HepG2 (cell line): ENCODE results near the gene C1orf159. TPM values are rescaled to one million over a fixed set of nuclear protein-coding genes. Genes with fewer than 3 reads are reported as not detected.

Source experiments
- FOXA3 ChIP-seq: IDR thresholded peaks from 2 replicates; pipeline ENCODE4 v1.6.1; 2016; ENCODE audit warnings: missing genetic modification reagents, missing compliant biosample characterization
- FOXM1 ChIP-seq: sonication (generic); formaldehyde crosslinking; IDR thresholded peaks from 2 replicates; pipeline ENCODE4 v1.5.0; 2020; ENCODE audit warnings: missing genetic modification reagents
- JUND ChIP-seq: sonication (generic); formaldehyde crosslinking; IDR thresholded peaks from 2 replicates; pipeline ENCODE4 v1.8.0; 2022; ENCODE audit warnings: mild to moderate bottlenecking, missing genetic modification reagents
- KDM5B ChIP-seq: sonication (generic); formaldehyde crosslinking; IDR thresholded peaks from 2 replicates; pipeline ENCODE4 v1.4.0; 2020; ENCODE audit warnings: missing genetic modification reagents, mild to moderate bottlenecking, borderline replicate concordance
- MEIS2 ChIP-seq: sonication (generic); formaldehyde crosslinking; IDR thresholded peaks from 2 replicates; pipeline ENCODE4 v1.9.0; 2021; ENCODE audit warnings: mild to moderate bottlenecking, missing genetic modification reagents
- NFIB ChIP-seq: sonication (generic); formaldehyde crosslinking; IDR thresholded peaks from 2 replicates; pipeline ENCODE4 v1.9.0; 2021; ENCODE audit warnings: missing genetic modification reagents, mild to moderate bottlenecking, borderline replicate concordance
- RARA ChIP-seq: IDR thresholded peaks from 2 replicates; pipeline ENCODE4 v1.6.1; 2016; ENCODE audit warnings: missing genetic modification reagents, missing compliant biosample characterization
- SALL1 ChIP-seq: sonication (generic); formaldehyde crosslinking; IDR thresholded peaks from 2 replicates; pipeline ENCODE4 v1.8.0; 2022; ENCODE audit warnings: mild to moderate bottlenecking, missing genetic modification reagents
- ZBTB38 ChIP-seq: sonication (generic); formaldehyde crosslinking; IDR thresholded peaks from 2 replicates; pipeline ENCODE4 v1.5.1; 2020; ENCODE audit warnings: mild to moderate bottlenecking, missing genetic modification reagents
- ZFP36L1 ChIP-seq: sonication (generic); formaldehyde crosslinking; IDR thresholded peaks from 2 replicates; pipeline ENCODE4 v1.8.0; 2022; ENCODE audit warnings: mild to moderate bottlenecking, missing genetic modification reagents, moderate library complexity
- ZNF562 ChIP-seq: sonication (generic); formaldehyde crosslinking; IDR thresholded peaks from 2 replicates; pipeline ENCODE4 v1.8.0; 2022; ENCODE audit warnings: missing genetic modification reagents, borderline replicate concordance
- ZNF7 ChIP-seq: IDR thresholded peaks from 2 replicates; pipeline ENCODE4 v1.6.1; 2016; ENCODE audit warnings: missing biosample characterization, missing genetic modification reagents
- ZNF792 ChIP-seq: IDR thresholded peaks from 2 replicates; pipeline ENCODE4 v1.6.1; 2016
- polyA plus RNA-seq, 8 experiments: library from polyadenylated mRNA; depleted of rRNA in 3 of 8; stranded (reverse) in 7 of 8; unstranded in 1 of 8; fragments of >200 nt; fragmentation: Illumina TruSeq in 4 of 8; extraction: Trizol in 4 of 8; gene quantifications; 2 replicates each; pipeline versions ENCODE4 v1.2.1 to v1.2.3, GENCODE V29; 2011 to 2016; ENCODE audit warnings: low read depth in 4 of 8, missing spikeins in 1 of 8, mixed read lengths in 1 of 8; ENCODE audit not compliant: insufficient read depth in 1 of 8
- total RNA-seq, 5 experiments: library from RNA; depleted of rRNA; stranded (reverse); fragments of >200 nt; fragmentation: Illumina TruSeq; extraction: Trizol; gene quantifications; 2 replicates each; pipeline ENCODE4 v1.2.3, GENCODE V29; 2016; ENCODE audit warnings: low read depth in 1 of 5
- TF ChIP-seq, protein P1 (sequence below): sonication (generic); formaldehyde crosslinking; IDR thresholded peaks from 2 replicates; pipeline ENCODE4 v1.8.0; 2022; ENCODE audit warnings: mild to moderate bottlenecking, missing genetic modification reagents
- TF ChIP-seq, protein P2 (sequence below), 2 experiments: sonication (generic) in 1 of 2; formaldehyde crosslinking in 1 of 2; IDR thresholded peaks; 2 replicates each; pipeline versions ENCODE4 v1.5.1 to v1.6.1; 2011 to 2020; ENCODE audit warnings: borderline replicate concordance in 1 of 2, low read depth in 1 of 2, low read length in 1 of 2, mild to moderate bottlenecking in 1 of 2, missing genetic modification reagents in 1 of 2, moderate library complexity in 1 of 2
- TF ChIP-seq, protein P3 (sequence below): conservative IDR thresholded peaks from 2 replicates; pipeline ENCODE4 v1.6.1; 2018; ENCODE audit warnings: missing genetic modification reagents
- TF ChIP-seq, protein P4 (sequence below), 2 experiments: sonication (generic) in 1 of 2; formaldehyde crosslinking in 1 of 2; IDR thresholded peaks; 2 replicates each; pipeline versions ENCODE4 v1.4.0 to v1.6.1; 2016 to 2020; ENCODE audit warnings: borderline replicate concordance in 1 of 2, low read depth in 1 of 2, mild to moderate bottlenecking in 1 of 2, missing genetic modification reagents in 1 of 2
- TF ChIP-seq, protein P5 (sequence below): sonication (generic); formaldehyde crosslinking; IDR thresholded peaks from 2 replicates; pipeline ENCODE4 v1.5.0; 2020; ENCODE audit warnings: missing genetic modification reagents

The C1orf159 gene
- total and polyA plus RNA-seq, 2 of the 13 experiments (the other 11 are each of a cell fraction or from before 2014, with no cell fraction given) = 3.8 to 6.7 TPM

DNA sequence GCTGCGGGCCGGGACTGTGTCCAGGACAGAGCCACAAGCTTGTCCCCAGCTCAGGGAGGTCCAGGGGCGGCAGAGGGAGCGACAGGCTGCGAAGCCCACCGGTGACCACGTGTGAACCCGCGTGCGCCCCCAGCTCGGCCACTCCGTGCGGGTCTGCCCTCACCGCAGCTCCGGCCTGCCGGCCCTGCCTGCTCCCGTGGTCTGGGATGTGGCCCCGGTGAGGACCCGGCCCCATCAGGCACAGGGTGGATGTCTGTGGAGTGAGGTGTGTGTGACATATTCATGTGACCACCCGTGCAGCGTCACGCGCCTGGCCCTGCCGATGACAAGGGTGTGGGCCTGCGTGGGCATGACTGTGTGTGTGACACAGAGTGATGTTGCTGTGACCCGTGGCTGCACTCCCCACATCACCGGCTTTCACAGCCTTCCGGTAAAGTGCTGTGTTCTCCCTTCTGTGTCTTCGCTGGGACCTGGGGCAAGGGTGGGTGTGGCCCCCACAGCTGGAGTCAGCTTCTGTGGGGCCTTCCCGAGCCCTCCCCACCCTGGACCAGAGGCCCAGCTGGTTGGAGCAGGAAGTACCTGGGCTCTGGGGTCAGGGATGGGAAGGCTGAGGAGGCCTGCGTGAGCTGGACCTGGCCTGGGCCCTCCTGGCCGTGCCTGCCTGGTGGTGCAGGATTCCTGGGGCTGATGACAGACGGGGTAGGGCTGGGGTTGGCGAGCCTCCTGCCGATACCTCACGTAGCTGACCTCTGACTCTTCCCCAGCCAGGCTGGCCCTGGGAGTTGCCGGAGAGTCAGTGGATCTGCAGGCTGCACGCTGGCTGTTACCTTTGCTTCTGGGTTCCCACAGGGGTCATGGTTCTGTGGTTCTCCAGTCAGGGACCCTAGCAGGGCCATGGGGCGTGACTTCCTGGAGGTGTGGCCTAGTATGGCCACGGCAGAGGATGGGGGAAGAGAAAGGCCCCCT, 45.9 kb downstream of the C1orf159 start (continued):
- TF ChIP-seq, protein P1, sequence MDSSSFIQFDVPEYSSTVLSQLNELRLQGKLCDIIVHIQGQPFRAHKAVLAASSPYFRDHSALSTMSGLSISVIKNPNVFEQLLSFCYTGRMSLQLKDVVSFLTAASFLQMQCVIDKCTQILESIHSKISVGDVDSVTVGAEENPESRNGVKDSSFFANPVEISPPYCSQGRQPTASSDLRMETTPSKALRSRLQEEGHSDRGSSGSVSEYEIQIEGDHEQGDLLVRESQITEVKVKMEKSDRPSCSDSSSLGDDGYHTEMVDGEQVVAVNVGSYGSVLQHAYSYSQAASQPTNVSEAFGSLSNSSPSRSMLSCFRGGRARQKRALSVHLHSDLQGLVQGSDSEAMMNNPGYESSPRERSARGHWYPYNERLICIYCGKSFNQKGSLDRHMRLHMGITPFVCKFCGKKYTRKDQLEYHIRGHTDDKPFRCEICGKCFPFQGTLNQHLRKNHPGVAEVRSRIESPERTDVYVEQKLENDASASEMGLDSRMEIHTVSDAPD (CRISPR knock-in tag) = no peak
- TF ChIP-seq NFIB = 0 out of 2 replicates have a peak, but pooled peaks have one; percentile 29
- TF ChIP-seq, protein P2, sequence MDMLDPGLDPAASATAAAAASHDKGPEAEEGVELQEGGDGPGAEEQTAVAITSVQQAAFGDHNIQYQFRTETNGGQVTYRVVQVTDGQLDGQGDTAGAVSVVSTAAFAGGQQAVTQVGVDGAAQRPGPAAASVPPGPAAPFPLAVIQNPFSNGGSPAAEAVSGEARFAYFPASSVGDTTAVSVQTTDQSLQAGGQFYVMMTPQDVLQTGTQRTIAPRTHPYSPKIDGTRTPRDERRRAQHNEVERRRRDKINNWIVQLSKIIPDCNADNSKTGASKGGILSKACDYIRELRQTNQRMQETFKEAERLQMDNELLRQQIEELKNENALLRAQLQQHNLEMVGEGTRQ (IDR thresholded peaks at IDR 0.05; ENCODE audit: low read depth, low read length) = no peak
- TF ChIP-seq, protein P2 (CRISPR knock-in tag; IDR thresholded peaks at IDR 0.05; ENCODE audit: borderline replicate concordance) = no peak
- TF ChIP-seq, protein P3, sequence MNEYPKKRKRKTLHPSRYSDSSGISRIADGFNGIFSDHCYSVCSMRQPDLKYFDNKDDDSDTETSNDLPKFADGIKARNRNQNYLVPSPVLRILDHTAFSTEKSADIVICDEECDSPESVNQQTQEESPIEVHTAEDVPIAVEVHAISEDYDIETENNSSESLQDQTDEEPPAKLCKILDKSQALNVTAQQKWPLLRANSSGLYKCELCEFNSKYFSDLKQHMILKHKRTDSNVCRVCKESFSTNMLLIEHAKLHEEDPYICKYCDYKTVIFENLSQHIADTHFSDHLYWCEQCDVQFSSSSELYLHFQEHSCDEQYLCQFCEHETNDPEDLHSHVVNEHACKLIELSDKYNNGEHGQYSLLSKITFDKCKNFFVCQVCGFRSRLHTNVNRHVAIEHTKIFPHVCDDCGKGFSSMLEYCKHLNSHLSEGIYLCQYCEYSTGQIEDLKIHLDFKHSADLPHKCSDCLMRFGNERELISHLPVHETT = no peak
- TF ChIP-seq FOXM1 = 0 out of 2 replicates have a peak, but pooled peaks have one; percentile 33
- no peak for TF ChIP-seq FOXA3 (CRISPR knock-in tag)
- 0 out of 2 replicates have a peak, but pooled peaks have one; percentile 7 for TF ChIP-seq MEIS2
- no peak for TF ChIP-seq ZNF562
- TF ChIP-seq ZNF7 (CRISPR knock-in tag) = no peak
- TF ChIP-seq, protein P4, sequence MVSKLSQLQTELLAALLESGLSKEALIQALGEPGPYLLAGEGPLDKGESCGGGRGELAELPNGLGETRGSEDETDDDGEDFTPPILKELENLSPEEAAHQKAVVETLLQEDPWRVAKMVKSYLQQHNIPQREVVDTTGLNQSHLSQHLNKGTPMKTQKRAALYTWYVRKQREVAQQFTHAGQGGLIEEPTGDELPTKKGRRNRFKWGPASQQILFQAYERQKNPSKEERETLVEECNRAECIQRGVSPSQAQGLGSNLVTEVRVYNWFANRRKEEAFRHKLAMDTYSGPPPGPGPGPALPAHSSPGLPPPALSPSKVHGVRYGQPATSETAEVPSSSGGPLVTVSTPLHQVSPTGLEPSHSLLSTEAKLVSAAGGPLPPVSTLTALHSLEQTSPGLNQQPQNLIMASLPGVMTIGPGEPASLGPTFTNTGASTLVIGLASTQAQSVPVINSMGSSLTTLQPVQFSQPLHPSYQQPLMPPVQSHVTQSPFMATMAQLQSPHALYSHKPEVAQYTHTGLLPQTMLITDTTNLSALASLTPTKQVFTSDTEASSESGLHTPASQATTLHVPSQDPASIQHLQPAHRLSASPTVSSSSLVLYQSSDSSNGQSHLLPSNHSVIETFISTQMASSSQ (IDR thresholded peaks at IDR 0.05; ENCODE audit: low read depth) = no peak
- TF ChIP-seq, protein P4 (CRISPR knock-in tag; IDR thresholded peaks at IDR 0.05; ENCODE audit: borderline replicate concordance) = no peak
- no peak for TF ChIP-seq ZFP36L1 (CRISPR knock-in tag)
- no peak for TF ChIP-seq ZNF792 (CRISPR knock-in tag)
- TF ChIP-seq ZBTB38 (CRISPR knock-in tag) = no peak
- TF ChIP-seq RARA (CRISPR knock-in tag) = peak; percentile 45
- TF ChIP-seq SALL1 (CRISPR knock-in tag) = no peak
- TF ChIP-seq, protein P5, sequence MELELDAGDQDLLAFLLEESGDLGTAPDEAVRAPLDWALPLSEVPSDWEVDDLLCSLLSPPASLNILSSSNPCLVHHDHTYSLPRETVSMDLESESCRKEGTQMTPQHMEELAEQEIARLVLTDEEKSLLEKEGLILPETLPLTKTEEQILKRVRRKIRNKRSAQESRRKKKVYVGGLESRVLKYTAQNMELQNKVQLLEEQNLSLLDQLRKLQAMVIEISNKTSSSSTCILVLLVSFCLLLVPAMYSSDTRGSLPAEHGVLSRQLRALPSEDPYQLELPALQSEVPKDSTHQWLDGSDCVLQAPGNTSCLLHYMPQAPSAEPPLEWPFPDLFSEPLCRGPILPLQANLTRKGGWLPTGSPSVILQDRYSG (CRISPR knock-in tag) = no peak
- no peak for TF ChIP-seq KDM5B (CRISPR knock-in tag)
- no peak for TF ChIP-seq JUND
